SIG-M5 treated with dmso at 0.1 percent for 504 hours (cell line): ENCODE data around the gene ERC2.

Experiments
- DNase-seq: peaks from one replicate; lab custom pipeline; 2025; ENCODE audit not compliant: unreplicated experiment; lab: John Stamatoyannopoulos, UW

ERC2 gene

DNA sequence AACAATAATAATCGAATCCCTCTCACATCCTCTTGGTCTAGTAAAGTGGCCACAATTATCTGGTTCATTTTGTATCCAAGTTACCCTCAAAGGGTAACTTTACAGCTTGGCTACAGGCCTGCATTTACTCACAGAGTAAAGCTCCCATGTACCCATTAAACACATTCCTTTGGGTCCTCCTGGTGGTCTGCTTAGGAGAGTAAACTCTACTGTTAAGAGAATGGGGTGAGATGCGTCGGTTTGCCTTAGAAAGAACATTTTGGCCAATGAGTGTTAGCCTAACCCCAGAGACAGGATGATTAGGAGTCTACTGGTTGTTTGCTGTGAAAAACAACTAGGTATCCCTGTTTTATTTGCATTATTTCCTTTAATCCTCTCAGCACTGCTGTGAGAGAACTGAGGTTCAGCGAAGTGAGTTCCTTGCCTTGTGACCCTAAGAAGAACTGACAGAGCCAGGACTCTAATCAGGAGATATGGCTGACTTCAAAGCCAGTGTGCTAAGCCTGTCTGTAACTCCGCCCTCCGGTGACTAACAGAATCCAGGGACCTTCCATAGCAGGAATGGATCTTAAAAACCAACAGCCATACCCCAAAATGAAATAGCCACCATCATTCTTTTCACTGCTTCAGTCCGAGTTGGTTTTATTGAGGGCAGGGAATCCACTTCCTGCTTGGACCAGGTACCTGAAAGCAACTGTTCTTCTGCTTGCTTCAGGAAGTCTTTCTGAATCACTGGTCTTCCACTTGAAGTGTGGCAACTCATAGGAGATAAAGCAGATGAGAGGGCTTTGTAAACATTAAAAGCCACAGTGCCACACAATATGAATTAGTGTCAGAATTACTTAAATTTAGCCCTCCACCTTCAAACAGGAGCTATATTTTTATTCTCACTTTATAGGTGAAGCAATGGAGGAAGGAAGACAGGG, 663.8 kb downstream of the ERC2 start:
- DNase-seq = no peak

DNA sequence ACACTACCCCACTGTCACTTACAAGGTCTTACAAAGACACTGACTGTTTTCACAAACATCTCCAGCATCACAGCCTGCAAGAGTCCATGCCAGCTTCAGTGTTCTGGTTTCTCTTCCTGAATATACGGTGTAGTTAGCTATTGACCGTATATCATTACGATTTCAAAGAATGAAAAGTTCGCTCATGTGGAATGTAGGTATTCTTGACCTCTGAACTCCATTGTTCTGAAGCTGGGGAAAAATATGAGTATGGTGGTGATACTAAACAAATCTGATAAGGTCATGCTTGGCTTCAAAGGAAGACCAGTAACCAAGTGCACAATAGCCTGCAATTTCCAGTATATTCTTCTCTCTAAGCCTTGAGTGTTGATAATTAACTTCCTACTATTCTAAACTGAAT, 665.5 kb downstream of the ERC2 start:
- DNase-seq = no peak

DNA sequence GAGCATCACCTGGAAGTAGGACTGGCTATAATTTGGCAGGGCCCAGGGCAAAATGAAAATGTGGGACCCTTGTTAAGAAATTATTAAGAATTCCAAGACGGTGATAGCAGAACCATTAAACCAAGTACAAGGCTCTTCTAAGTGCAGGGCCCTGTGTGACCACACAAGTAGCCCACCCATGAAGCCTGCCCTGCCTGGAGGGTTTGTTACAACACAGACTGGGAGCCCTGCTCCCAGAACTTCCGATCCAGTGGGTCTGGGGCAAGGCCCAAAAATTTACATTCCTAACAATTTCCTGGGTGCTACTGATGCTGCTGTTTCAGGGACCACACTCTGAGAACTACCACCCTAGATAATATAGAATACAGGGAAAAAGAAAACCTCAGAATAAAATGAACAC, 666.6 kb downstream of the ERC2 start:
- no peak for DNase-seq

DNA sequence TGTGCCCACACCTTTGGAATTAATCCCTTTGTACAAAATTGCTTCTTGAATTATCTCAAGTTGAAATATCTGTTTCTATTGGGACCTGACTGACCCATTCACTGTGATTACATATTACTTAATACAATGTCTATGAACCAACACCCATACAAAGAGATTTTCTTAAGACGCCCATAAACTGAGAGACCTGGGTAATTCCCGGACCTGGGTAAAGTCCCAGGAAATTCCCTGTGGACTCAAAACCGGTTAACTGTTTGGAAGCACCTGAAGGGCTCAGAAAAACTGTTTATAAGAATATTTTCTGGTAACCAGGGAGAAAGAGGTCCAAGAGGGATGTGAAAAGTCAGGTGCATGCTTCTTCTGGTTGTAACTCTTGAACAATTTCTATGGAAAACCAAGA, 667.2 kb downstream of the ERC2 start:
- no peak for DNase-seq

DNA sequence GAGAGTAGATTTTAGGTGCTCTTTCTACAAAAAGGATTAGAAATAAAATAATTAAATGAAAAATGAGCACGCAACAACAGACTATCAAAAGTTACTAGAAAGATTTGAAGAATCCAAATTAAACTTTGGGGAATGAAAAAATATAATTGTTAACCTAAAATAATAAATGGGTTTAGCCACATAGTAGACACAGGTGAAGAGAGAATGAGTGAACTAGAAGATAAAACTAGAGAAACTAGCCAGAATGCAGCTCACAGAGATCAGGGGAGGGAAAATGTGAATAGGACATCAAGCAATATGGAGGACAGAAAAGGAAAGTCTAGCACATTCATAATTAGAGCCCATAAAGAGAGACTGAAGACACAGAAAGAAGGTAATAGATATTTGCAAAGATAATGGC, 670.5 kb downstream of the ERC2 start:
- DNase-seq = no peak

DNA sequence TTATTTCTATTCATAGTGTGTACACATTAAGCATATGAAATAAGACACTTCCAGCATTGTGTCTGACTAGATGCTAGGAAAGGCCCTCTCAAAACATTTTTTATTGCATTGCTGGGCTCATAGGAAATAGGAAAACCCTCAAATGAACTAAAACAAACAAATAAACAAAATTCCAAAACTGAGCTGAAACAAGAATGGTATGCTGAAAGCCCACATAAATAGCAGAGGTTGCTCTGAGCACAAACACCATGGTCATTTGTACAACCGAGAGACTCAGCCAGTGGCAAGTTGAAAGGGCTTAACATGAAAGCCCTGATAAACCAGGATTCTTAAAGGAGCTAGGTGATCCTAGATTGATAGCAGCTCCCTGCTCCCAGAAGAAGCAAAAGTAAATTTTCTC, 671.2 kb downstream of the ERC2 start:
- no peak for DNase-seq

DNA sequence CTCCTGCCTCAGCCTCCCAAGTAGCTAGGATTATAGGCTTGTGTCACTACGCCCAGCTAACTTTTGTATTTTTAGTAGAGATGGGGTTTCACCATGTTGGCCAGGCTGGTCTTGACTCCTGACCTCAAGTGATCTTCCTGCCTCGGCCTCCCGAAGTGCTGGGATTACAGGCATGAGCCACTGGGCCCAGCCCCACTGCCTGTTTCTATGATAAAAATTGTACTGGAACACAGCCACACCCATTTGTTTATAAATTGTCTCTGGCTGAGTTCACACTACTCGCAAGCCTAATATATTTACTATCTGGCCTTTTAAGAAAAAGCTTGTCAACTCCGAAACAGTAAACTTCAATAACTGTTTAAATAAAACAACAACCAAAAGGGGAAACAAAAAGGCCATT, 671.7 kb downstream of the ERC2 start:
- DNase-seq = no peak

DNA sequence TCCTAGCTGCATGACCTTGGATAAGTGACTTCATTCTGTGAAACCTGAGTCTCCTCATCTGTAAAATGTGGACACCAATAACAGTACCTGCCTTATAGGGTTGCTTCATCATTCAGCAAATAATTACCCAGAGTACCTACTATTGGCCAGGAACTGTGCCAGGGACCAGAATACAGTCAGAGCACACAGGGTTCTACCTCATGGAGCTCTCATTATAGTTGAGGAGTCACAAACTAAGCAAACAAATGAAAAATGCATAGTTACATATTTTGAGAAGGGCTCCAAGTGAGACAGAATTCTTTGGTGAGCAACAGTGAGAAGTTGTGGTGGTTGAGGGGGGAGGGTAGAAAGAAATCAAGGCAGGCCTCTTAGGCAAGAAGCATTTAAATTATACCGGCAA, 672.5 kb downstream of the ERC2 start:
- DNase-seq = no peak

DNA sequence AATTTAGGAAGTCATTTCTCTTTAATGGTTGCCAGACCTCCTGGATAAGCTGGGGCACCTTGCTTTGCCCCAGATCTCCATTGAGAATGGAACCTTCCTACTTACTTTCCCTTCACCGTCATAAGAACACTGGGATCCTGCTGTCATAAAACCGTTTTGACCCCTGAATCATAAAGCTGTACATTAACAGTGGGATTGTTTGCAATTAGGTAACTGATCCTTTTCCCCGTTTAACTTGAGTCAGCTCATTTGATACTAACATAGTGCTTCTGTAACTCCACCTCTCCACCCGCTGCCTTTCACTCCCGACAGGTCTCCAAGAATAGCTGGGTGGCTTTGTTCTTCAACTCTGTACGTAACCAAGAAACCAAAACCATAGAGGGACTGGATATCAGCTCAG, 673.0 kb downstream of the ERC2 start:
- DNase-seq = no peak

DNA sequence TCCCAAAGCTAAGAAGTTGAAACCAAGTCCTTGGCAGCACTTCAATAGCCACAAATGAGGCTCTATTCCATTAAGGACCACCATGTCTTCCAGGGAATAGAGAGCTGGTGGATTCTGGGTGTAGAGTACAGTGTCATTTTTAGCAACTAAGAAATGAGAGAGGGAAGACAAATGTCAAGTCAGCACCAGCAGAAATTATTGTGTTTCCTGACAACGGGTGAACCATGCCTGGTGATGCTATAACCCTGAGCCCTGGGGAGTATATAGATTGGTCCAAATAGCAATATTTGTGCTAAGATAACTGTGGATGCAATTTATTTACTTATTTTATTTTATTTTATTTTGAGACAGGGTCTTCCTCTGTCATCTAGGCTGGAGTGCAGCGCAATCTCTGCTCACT, 675.5 kb downstream of the ERC2 start:
- no peak for DNase-seq

DNA sequence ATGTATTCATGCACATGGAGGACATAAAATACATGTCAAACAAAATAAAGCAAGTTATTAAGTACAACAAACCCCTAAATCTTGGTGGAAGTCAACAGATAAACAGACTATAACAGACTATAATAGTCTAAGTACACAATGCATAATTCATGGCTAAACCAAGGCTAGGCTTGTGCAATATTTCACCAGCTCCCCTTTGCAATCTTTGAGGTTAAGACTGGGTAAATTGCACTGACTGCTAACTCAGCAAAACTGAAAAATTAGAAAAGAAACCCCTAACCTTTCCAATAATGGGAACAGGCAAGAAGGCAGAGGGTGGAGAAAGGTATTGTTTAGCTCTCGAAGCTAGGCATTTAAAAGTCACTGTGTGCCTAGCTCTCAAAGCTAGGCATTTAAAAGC, 676.3 kb downstream of the ERC2 start:
- no peak for DNase-seq

DNA sequence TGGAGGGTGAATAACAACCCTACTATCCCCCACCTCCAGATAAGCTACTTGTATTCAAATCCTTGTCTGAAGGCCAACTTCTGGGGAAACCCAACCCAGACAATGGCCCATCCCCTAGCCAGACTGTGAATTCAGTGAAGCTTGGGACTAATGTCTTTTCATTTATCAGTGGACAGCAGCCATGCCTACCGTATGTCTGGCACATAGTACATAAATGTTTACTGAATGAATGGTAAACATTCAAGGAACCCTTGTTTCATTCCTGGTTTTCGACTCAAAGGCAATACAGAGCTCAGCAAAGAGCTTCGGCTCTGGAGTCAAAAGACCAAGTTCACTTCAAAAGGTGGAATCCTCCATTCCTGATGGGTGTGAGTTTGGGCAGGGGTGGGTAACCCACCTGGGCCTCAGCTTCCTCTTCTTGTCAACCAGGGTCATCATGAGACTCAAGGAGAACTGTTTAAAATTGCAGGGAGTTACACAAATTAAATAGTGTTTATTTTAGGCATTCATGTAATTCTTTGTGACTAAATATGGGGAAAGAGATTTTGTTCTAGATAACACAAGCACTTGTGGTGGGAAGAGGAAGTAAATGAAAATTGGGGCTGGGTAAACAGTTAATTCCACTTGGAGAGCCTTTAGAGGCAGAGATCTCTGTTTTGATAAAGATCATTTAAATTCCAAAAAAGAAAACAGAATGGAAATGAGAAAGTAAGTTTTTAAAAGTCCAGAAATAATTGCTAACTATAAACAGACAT, 677.5 kb downstream of the ERC2 start:
- DNase-seq = peak; percentile 19

DNA sequence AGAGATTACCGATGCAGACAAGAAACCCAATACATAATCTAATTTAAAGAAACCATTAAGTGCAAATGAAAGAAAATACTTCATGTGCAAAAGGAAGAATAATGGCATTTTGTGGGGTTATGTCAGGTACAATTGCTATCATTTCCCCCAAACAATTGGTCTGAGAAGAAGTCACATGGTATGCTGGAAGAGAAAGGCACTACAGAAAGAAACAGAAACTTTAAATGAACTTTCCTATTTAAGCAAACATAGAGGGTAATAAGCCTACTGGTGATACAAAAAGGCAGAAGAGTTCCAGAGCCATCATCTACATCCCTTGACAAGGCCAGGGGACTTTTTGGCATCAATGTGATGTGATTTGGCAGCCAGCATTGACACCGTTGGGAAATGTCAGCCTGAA, 678.8 kb downstream of the ERC2 start:
- DNase-seq = no peak

DNA sequence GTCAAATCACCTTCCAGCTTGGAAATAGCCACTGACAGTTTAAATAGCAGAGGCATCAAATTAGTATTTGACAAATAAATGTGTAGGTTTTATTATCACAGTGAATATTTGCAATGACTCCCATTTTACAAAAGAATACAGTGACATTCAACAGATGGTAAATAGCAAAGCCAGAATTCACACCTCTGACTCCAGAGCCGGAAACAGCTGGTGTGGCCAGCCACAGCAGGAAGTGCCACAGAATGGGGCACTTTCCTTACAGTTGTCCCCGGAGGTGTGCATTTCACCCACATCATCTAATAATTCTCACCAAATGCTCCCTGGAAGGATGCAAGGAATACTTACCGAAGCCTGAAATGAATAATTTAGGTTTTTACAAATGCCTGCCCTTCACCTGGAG, 685.5 kb downstream of the ERC2 start:
- no peak for DNase-seq

DNA sequence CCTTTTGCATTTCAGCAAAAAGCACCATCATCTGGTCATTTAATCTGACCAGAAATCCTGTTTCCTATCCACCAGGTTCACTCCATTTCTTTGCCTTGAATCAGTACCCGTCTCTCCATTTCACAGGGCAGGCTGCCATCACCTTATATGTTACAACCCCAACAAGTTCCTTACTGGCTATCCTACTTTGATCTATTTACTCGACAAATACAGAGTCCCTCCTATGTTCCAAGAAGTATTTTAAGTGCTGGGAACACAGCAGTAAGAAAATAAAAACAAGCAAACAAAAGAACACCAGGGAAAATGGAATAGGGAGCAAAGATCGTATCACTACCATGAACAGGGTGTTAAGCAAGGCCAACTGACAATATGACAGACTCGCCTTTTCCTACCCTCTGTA, 685.9 kb downstream of the ERC2 start:
- no peak for DNase-seq

DNA sequence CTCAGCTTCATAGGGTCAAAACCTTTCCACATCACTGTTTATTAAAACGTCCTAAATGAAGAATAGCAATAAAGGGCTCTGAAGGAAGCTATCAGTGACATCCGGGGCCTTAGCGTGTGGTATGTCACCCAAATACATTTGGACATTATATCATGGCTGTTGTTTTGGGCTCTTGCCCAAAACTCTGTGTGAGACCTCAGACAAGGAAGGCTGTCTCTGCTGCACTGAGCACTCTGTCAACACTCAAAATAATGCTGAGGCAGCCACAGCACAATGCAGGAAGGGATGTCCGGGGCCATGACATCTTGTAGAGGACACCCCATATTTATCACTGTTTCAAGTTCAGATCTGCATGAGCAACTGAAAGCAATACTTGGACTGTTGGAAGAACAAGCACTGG, 687.4 kb downstream of the ERC2 start:
- DNase-seq = no peak

DNA sequence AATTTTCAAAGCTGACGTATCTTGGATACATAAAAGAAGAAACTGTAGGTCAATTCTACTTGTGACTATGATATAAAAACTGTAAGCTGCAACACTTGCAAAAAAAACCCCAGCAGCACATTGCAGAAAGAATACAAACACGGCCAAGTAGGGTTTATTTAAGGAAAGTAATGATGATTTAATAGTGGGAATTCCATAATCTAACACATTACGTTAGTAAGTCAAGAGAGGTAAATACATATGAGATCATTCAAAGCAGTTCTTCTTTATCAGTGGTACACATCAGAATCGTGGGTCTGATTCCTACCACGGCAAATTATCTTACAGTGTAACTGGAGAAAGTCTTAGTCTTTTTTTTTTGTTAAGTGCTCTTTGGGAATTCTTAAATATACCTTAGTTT, 688.7 kb downstream of the ERC2 start:
- no peak for DNase-seq

DNA sequence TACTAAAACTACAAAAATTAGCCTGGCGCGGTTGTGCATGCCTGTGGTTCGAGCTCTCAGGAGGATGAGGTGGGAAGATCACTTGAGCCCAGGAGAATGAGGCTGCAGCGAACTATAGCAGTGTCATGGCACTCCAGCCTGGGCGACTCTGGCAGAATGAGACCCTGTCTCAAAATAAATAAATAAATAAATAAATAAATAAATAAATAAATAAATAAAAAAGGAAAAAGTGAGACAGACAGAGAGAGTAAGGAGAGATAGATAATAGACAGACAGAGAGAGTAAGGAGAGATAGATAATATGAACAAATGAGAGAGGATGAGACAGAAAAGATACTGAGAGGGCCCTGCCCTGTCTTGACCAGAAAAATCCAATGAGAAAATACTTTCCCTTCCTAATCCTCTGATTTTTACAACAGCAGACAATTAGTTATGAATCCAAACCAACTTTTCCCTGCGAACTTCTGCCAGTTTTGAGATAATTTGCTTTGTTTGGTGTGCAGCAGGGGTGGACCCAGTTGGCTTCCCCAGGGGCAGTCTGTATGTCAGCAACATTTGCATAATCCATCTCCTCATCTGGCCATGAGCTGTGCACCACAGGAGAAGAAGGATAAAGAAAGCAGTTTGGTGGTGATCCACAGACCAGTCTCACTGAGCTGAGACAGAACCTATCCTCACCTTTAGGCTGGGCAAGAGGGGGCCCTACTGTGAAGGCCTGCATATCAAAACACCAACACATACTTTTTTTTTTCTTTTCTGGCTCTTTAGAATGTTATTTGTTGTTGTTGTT, 692.7 kb downstream of the ERC2 start:
- DNase-seq = no peak

DNA sequence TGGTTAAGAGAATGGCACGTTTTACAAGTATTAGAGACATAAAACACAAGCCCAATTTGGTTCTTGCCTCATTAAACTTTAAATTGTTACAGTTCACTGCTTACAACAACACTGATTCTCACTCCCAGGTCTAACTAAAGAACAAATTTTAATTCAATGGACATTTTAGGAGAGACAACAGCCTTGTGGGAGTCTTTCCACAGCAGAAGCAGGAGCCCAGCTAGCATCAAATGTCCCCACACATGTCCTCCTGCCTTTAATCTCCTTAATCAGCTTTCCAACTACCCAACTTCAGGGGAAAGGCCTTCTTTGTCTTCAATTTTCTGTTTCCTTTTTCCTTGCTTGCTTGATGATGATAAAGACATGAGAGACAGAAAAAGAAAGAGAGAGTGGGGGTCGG, 693.4 kb downstream of the ERC2 start:
- DNase-seq = no peak

DNA sequence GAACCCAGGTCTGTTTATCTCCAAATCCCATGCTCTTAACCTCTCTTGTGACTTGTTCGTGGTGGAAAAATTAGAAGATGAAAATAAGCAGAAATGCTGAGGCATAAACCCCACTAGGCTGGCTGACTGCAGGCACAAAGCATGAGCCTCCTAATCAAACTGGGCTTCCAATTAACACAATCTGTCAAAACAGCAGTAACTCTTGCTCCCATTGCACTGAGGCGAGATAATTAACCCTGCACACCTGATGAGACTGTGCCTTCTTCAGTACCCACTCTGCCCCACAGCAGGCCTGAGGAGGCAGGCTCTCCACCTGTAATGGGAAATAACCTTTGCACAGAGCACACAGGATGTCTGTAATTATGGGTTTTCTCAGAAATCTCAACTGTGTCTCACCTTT, 696.8 kb downstream of the ERC2 start:
- no peak for DNase-seq

DNA sequence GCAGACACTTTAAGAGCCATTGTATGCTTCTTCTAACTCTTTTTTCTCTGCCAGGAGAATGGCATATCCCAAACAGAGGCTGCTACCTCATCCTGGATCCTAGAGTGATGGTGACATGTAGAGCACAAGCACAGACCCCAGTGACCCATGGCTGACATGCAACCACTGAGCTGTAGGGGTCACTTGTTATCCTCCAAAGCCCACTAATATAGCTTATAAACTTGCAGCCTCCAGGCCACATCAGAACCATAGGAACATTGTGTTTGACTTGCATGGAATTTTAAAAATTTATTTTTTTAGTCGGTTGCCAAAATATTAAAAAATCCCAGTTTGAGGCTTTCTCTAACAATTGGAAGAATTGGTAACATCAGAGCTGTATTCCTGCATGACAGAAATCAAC, 698.2 kb downstream of the ERC2 start:
- no peak for DNase-seq

DNA sequence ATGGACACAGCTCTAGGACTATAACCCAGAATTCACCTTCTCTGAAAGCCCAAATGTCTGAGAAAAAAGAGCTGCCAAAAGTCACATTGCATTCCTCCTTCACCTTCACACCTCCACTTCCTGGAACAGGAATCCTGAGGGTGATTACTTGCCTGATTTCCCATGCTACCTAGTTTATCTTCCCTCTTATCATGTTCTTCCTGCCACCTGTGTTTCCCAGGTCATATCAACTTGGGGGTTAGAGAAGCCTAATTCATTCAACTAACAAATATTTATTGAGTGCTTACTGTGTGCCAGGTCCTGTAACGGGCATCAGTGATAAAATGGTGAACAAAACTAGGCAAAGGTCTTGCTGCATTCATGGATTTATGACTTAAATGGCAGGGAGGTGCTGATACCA, 701.5 kb downstream of the ERC2 start:
- DNase-seq = no peak
